T1000 (cell line): ENCODE data around the gene TMEM54.

Experiments used
- DNase-seq: peaks from one replicate; lab custom pipeline; 2025; ENCODE audit warnings: mixed read lengths; lab: John Stamatoyannopoulos, UW

TMEM54 gene

GRCh38 chr1:32864375-32865019, 36.7 kb downstream of the TMEM54 start:
- DNase-seq = no peak

GRCh38 chr1:32863881-32864245, 37.3 kb downstream of the TMEM54 start:
- no peak for DNase-seq

- no peak for DNase-seq
Measured at GRCh38 chr1:32863218-32863880, 37.8 kb downstream of the TMEM54 start.

GRCh38 chr1:32861904-32862695, 39.1 kb downstream of the TMEM54 start:
- no peak for DNase-seq

- DNase-seq = no peak
Measured at GRCh38 chr1:32860566-32860965, 40.6 kb downstream of the TMEM54 start.

GRCh38 chr1:32859915-32860314, 41.3 kb downstream of the TMEM54 start:
- no peak for DNase-seq

- DNase-seq = no peak
Measured at GRCh38 chr1:32858791-32859190, 42.4 kb downstream of the TMEM54 start.

GRCh38 chr1:32858136-32858535, 43.1 kb downstream of the TMEM54 start:
- DNase-seq = no peak

- no peak for DNase-seq
Measured at GRCh38 chr1:32855861-32856617, 45.1 kb downstream of the TMEM54 start.

- DNase-seq = no peak
Measured at GRCh38 chr1:32848354-32849063, 52.7 kb downstream of the TMEM54 start.
